Measurements from ENCODE around the gene VPREB3.
"Not testable (repeated sequence)": the region's sequence is repeated elsewhere in the genome, so short reads cannot be mapped to it uniquely, and the experiment has no call there.

The VPREB3 gene

GRCh38 chr22:23737696-23738095 lies 16.5 kb downstream of the VPREB3 start:
- ATAC-seq, result no peak
- TF ChIP-seq PPARA (CRISPR knock-in tag; IDR thresholded peaks at IDR 0.05; ENCODE audit: borderline replicate concordance) (no peak), TOX (CRISPR knock-in tag; IDR thresholded peaks at IDR 0.05; ENCODE audit: borderline replicate concordance) (no peak), SNAI2 (CRISPR knock-in tag; IDR thresholded peaks at IDR 0.05) (no peak), BACH2 (CRISPR knock-in tag; IDR thresholded peaks at IDR 0.05; ENCODE audit: borderline replicate concordance) (no peak), ISL1 (CRISPR knock-in tag; IDR thresholded peaks at IDR 0.05) (no peak), ARNTL (CRISPR knock-in tag; IDR thresholded peaks at IDR 0.05; ENCODE audit: borderline replicate concordance, low read depth) (no peak), ZNF70 (CRISPR knock-in tag; IDR thresholded peaks at IDR 0.05) (no peak), TCF4 (CRISPR knock-in tag; IDR thresholded peaks at IDR 0.05; ENCODE audit: borderline replicate concordance) (no peak), OSR1 (CRISPR knock-in tag; IDR thresholded peaks at IDR 0.05) (no peak), CSRNP3 (CRISPR knock-in tag; IDR thresholded peaks at IDR 0.05) (no peak)

GRCh38 chr22:23728108-23728507 lies 26.1 kb downstream of the VPREB3 start:
- ATAC-seq, result not testable (repeated sequence)

GRCh38 chr22:23722724-23723123 lies 31.5 kb downstream of the VPREB3 start:
- no peak for TF ChIP-seq SNAI2 (CRISPR knock-in tag; IDR thresholded peaks at IDR 0.05)
- TF ChIP-seq ZC3H10 (CRISPR knock-in tag; IDR thresholded peaks at IDR 0.05), result no peak
- no peak for TF ChIP-seq TOX (CRISPR knock-in tag; IDR thresholded peaks at IDR 0.05; ENCODE audit: borderline replicate concordance)
- no peak for TF ChIP-seq CREB5 (CRISPR knock-in tag; IDR thresholded peaks at IDR 0.05; ENCODE audit: low read depth)
- TF ChIP-seq ZFP3 (CRISPR knock-in tag; IDR thresholded peaks at IDR 0.05), result no peak
- TF ChIP-seq BACH2 (CRISPR knock-in tag; IDR thresholded peaks at IDR 0.05; ENCODE audit: borderline replicate concordance), result no peak
- TF ChIP-seq CSRNP3 (CRISPR knock-in tag; IDR thresholded peaks at IDR 0.05), result no peak
- no peak for TF ChIP-seq ISL1 (CRISPR knock-in tag; IDR thresholded peaks at IDR 0.05)
- no peak for TF ChIP-seq PATZ1 (CRISPR knock-in tag; IDR thresholded peaks at IDR 0.05; ENCODE audit: borderline replicate concordance)
- no peak for TF ChIP-seq ESRRG (CRISPR knock-in tag; IDR thresholded peaks at IDR 0.05)
- no peak for TF ChIP-seq GLIS3 (CRISPR knock-in tag; IDR thresholded peaks at IDR 0.05)
- ATAC-seq, result no peak

- no peak for TF ChIP-seq ZNF565 (CRISPR knock-in tag; conservative IDR thresholded peaks at IDR 0.05; ENCODE audit: low read depth)
- no peak for TF ChIP-seq CSDC2 (CRISPR knock-in tag; IDR thresholded peaks at IDR 0.05)
- no peak for TF ChIP-seq TOX (CRISPR knock-in tag; IDR thresholded peaks at IDR 0.05; ENCODE audit: borderline replicate concordance)
- TF ChIP-seq PATZ1 (CRISPR knock-in tag; IDR thresholded peaks at IDR 0.05; ENCODE audit: borderline replicate concordance), result no peak
- no peak for TF ChIP-seq CREB5 (CRISPR knock-in tag; IDR thresholded peaks at IDR 0.05; ENCODE audit: low read depth)
- TF ChIP-seq ZNF8 (CRISPR knock-in tag; IDR thresholded peaks at IDR 0.05), result no peak
- no peak for TF ChIP-seq TSHZ2 (CRISPR knock-in tag; IDR thresholded peaks at IDR 0.05)
- no peak for TF ChIP-seq ZFP3 (CRISPR knock-in tag; IDR thresholded peaks at IDR 0.05)
- no peak for ATAC-seq
Observed at GRCh38 chr22:23722160-23722559, 32.1 kb downstream of the VPREB3 start.

All from SK-N-SH treated with all-trans-retinoic acid at 6 μM for 48 hours (cell line).